Erythroblast (primary cell): ENCODE data around the gene USH1C.

Experiments used
- GATA1 ChIP-seq: IDR thresholded peaks from 2 replicates; pipeline ENCODE4 v1.6.1; 2011; ENCODE audit warnings: low read depth, mild to moderate bottlenecking, control low read depth, low read length, moderate library complexity
- POLR2A ChIP-seq: IDR thresholded peaks from 2 replicates; pipeline ENCODE4 v1.6.1; 2011; ENCODE audit warnings: mild to moderate bottlenecking, low read length

DNA sequence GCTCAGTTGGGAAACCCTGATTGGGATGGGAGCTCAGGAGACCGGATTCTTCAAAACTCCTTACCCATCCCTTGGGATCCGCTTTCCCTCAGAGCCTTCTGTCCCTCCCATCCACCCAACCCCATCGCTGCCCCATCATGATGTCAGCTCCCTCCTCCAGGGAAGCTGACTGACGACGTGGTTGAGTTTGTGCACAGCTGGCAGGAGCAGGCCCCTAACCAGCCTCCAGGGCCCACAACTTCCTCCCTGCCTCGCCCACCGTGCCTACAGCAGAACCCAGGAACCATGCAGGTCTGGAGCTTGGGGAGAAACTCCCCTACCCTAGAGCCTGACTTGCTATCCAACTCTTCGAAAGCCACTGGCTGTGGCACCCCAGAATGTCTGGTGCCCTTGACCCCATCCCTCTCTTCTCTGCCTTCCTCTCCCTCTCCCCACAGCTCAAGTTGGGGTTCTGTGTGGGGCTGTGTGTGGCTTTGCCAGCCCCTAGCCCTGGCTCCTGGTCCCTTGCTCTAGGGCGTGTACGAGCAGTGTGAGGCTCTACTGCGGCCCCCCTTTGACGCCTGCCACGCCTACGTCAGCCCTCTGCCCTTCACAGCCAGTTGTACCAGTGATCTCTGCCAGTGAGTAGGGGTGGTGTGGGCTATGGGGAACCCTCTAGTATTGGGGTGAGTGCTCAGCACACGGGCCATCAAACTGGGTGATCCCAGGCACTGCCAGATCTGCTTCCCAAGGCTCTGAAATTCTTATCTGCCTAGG lies 14.0 kb upstream of the USH1C start:
- no peak for TF ChIP-seq POLR2A
- TF ChIP-seq GATA1 = no peak
